Measurements from ENCODE around the gene HOXC9.

DNA sequence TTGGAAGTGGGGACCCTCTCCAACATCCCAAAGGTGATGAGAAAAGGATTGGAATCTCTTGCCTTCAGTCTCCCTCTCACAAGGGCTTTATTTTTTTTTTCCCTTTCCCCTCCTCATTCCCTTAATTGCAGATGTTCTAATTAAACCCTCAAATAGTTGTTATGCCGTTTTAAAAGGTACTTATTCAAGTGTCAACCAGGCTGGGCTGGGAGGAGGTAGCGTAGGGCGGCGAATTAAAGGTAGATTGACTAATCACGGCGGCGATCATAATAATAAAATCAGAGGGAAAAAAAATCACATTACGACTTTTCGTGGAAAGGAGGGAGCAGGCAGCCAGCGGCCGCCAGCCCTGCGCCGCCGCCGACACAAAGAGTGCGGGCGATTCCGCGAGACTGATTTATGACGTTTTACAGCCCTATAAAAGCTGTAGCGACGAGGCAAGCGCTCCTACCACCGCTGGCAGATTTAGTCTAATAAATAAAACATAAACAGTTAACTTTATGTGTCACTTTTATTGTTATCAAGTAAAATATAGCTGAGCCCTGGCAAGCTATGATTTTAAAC lies 52.0 kb downstream of the HOXC9 start:
- TF ChIP-seq, protein P1, sequence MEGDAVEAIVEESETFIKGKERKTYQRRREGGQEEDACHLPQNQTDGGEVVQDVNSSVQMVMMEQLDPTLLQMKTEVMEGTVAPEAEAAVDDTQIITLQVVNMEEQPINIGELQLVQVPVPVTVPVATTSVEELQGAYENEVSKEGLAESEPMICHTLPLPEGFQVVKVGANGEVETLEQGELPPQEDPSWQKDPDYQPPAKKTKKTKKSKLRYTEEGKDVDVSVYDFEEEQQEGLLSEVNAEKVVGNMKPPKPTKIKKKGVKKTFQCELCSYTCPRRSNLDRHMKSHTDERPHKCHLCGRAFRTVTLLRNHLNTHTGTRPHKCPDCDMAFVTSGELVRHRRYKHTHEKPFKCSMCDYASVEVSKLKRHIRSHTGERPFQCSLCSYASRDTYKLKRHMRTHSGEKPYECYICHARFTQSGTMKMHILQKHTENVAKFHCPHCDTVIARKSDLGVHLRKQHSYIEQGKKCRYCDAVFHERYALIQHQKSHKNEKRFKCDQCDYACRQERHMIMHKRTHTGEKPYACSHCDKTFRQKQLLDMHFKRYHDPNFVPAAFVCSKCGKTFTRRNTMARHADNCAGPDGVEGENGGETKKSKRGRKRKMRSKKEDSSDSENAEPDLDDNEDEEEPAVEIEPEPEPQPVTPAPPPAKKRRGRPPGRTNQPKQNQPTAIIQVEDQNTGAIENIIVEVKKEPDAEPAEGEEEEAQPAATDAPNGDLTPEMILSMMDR (IDR thresholded peaks at IDR 0.05; ENCODE audit: low read depth, low read length): no peak
- TF ChIP-seq POLR2A (IDR thresholded peaks at IDR 0.05; ENCODE audit: extremely low read depth, insufficient read length): no peak
- TF ChIP-seq MYC (IDR thresholded peaks at IDR 0.05; ENCODE audit: low read depth, low read length): no peak
